ENCODE results near the gene SCG3. TPM values are rescaled to one million over a fixed set of nuclear protein-coding genes. Genes with fewer than 3 reads are reported as not detected.

Gene SCG3
- total and polyA plus RNA-seq, 2 of the 13 experiments (the other 11 are each of a cell fraction or from before 2014, with no cell fraction given) = not detected

GRCh38 chr15:51658664-51659063 lies 22.6 kb upstream of the SCG3 start:
- no peak for TF ChIP-seq HNRNPLL (IDR thresholded peaks at IDR 0.05; ENCODE audit: low read depth, low read length, poor library complexity, severe bottlenecking)
- TF ChIP-seq CSRNP2 (CRISPR knock-in tag; conservative IDR thresholded peaks at IDR 0.05; ENCODE audit: low read depth) = no peak
- TF ChIP-seq ZNF816 (CRISPR knock-in tag; IDR thresholded peaks at IDR 0.05; ENCODE audit: borderline replicate concordance) = no peak
- no peak for TF ChIP-seq HNRNPK (IDR thresholded peaks at IDR 0.05; ENCODE audit: low read depth, low read length, poor library complexity, severe bottlenecking)
- TF ChIP-seq RBAK (CRISPR knock-in tag; IDR thresholded peaks at IDR 0.05) = no peak
- no peak for TF ChIP-seq ZNF749 (CRISPR knock-in tag; IDR thresholded peaks at IDR 0.05; ENCODE audit: borderline replicate concordance)
- no peak for TF ChIP-seq MED13 (CRISPR knock-in tag; IDR thresholded peaks at IDR 0.05)
- TF ChIP-seq ZSCAN29 (CRISPR knock-in tag; conservative IDR thresholded peaks at IDR 0.05) = no peak
- no peak for TF ChIP-seq MIER2 (CRISPR knock-in tag; IDR thresholded peaks at IDR 0.05)
- TF ChIP-seq TARDBP (CRISPR knock-in tag; IDR thresholded peaks at IDR 0.05) = no peak
- TF ChIP-seq ATF3 (CRISPR knock-in tag; IDR thresholded peaks at IDR 0.05) = no peak
- TF ChIP-seq POGK (CRISPR knock-in tag; conservative IDR thresholded peaks at IDR 0.05) = no peak
- no peak for TF ChIP-seq FOXK1 (CRISPR knock-in tag; IDR thresholded peaks at IDR 0.05; ENCODE audit: borderline replicate concordance, low read depth)
- TF ChIP-seq ZNF124 (CRISPR knock-in tag; IDR thresholded peaks at IDR 0.05) = no peak
- no peak for TF ChIP-seq ZNF382 (CRISPR knock-in tag; IDR thresholded peaks at IDR 0.05; ENCODE audit: borderline replicate concordance)
- no peak for TF ChIP-seq ZNF879 (CRISPR knock-in tag; IDR thresholded peaks at IDR 0.05)
- no peak for TF ChIP-seq SP5 (CRISPR knock-in tag; IDR thresholded peaks at IDR 0.05; ENCODE audit: borderline replicate concordance, low read depth)
- TF ChIP-seq KLF9 (CRISPR knock-in tag; IDR thresholded peaks at IDR 0.05; ENCODE audit: low read depth) = no peak
- Histone ChIP-seq H2AFZ (ENCODE audit: low read length) (no peak overlapping the region), H3K79me2 (ENCODE audit: insufficient read depth, low read length) (no peaks in the 10 kb centered on the region), H3K9ac (ENCODE audit: insufficient read depth, low read depth, low read length) (no peak overlapping the region), H3K4me3 (replicated peaks in 1 of 3; ENCODE audit: insufficient read depth in 1 of 3, low read depth in 2 of 3, low read length in 3 of 3) (no peak overlapping the region), H3K9me3 (ENCODE audit: low read length) (no peaks in the 10 kb centered on the region), H3K27ac (ENCODE audit: extremely low read length, insufficient read depth, low read length) (no peak overlapping the region), H3K4me2 (ENCODE audit: low read depth, low read length) (no peak overlapping the region), H3K4me1 (ENCODE audit: insufficient read depth, low read length) (no peaks in the 10 kb centered on the region), H4K20me1 (ENCODE audit: insufficient read depth, low read length) (no peaks in the 10 kb centered on the region), H3K27me3 (ENCODE audit: control insufficient read depth in 1 of 2, insufficient read depth in 2 of 2, low read length in 2 of 2) (no peaks in the 10 kb centered on the region), H3K36me3 (replicated peaks in 1 of 2; ENCODE audit: control insufficient read depth in 1 of 2, insufficient read depth in 2 of 2, low read length in 2 of 2) (no peaks in the 10 kb centered on the region)
- ChIA-PET POLR2A (no interaction called here), CTCF (ENCODE audit: low intra/inter-chr PET ratio, low total read pairs) (no interaction called here)
- no peak for FAIRE-seq
- no peak for ATAC-seq
- whole genome bisulfite sequencing (ENCODE audit: low lambda C conversion rate) = 30% methylated on average over 3 of the region's 3 CpGs
- no peak for DNase-seq (ENCODE audit: low spot score)
- no TSS peak for BruUV-seq (replicated peaks)
- in situ Hi-C loops (cut with HindIII; ENCODE audit: extremely low pct_ligation_motif_present, low pct_unique_long_range_greater_than_20kb) (no loop called here), intact Hi-C loops (cut with micrococcal nuclease; ENCODE audit: unreplicated experiment) (no loop called here)
